ENCODE results near the gene FLT1. TPM values are rescaled to one million over a fixed set of nuclear protein-coding genes. Genes with fewer than 3 reads are reported as not detected.

The FLT1 gene
- total RNA-seq, 1 donor from 2014 or later = 46.0 TPM

DNA sequence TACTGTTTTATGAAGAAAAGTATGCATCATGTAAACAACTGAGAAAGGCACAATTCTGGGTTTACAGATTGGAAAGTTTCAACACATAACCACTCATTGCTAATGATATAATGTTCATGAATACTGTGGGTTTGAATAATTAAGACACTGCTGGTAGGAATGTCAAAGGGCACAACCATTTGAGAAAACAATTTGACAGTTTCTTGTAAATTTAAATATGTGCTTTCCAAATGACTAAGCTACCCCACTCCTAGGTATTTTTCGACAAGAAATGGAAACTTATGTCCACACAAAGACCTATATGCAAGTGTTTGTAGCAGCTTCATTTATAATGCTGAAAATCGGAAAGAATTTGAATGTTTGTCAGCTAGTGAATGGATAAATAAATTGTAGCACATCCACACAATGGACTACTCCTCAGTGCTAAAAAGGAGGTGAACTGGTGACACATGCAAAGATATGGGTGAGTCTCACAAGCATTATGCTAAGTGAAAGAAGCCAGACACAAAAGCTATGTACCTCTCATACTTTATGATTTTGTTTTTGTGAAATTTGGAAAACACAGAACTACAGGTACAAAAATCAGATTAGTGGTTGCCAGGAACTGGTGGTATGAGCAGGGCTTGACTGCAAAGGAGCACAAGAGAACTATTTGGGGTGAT lies 44.8 kb upstream of the FLT1 start:
- TF ChIP-seq, protein P1, sequence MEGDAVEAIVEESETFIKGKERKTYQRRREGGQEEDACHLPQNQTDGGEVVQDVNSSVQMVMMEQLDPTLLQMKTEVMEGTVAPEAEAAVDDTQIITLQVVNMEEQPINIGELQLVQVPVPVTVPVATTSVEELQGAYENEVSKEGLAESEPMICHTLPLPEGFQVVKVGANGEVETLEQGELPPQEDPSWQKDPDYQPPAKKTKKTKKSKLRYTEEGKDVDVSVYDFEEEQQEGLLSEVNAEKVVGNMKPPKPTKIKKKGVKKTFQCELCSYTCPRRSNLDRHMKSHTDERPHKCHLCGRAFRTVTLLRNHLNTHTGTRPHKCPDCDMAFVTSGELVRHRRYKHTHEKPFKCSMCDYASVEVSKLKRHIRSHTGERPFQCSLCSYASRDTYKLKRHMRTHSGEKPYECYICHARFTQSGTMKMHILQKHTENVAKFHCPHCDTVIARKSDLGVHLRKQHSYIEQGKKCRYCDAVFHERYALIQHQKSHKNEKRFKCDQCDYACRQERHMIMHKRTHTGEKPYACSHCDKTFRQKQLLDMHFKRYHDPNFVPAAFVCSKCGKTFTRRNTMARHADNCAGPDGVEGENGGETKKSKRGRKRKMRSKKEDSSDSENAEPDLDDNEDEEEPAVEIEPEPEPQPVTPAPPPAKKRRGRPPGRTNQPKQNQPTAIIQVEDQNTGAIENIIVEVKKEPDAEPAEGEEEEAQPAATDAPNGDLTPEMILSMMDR (IDR thresholded peaks at IDR 0.05) = no peak

DNA sequence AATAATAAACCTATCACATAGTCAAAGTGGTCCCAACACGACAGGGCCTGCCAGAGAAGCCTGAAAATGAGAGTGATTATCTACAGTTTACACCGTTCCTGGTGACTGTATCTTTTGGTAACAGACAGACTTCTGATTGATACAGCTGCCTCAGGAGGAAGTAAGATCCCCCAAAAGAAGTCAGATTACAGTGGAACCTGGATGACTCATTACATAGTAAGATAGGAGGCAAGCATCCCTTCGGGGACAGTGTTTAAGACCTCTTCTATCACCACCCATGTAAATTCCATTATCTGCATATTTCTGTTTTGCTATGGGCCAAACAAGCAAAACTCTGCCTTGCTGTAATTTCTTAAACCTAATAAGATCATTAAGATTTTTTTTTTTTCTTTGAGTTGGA lies 44.0 kb upstream of the FLT1 start:
- DNase-seq (ENCODE audit: low spot score in 2 of 2) = no peak
- TF ChIP-seq, protein P1 (IDR thresholded peaks at IDR 0.05) = no peak
- intact Hi-C loops (cut with DNase I) = no loop called here
- Histone ChIP-seq H3K27me3 (no peaks in the 10 kb centered on the region), H3K36me3 (no peaks in the 10 kb centered on the region), H3K4me1 (no peaks in the 10 kb centered on the region), H3K4me3 (no peak overlapping the region), H3K9me3 (no peaks in the 10 kb centered on the region), H3K27ac (no peak overlapping the region)

More for the DNA sequence above, 44.8 kb upstream of the FLT1 start:
- H3K4me1 ChIP-seq = no peaks in the 10 kb centered on the region
- H3K27ac ChIP-seq = no peak overlapping the region
- intact Hi-C loops (cut with DNase I) = no loop called here
- no peaks in the 10 kb centered on the region for H3K9me3 ChIP-seq
- no peak overlapping the region for H3K4me3 ChIP-seq
- no peaks in the 10 kb centered on the region for H3K27me3 ChIP-seq
- no peak for DNase-seq (ENCODE audit: low spot score in 2 of 2)
- H3K36me3 ChIP-seq = no peaks in the 10 kb centered on the region

DNA sequence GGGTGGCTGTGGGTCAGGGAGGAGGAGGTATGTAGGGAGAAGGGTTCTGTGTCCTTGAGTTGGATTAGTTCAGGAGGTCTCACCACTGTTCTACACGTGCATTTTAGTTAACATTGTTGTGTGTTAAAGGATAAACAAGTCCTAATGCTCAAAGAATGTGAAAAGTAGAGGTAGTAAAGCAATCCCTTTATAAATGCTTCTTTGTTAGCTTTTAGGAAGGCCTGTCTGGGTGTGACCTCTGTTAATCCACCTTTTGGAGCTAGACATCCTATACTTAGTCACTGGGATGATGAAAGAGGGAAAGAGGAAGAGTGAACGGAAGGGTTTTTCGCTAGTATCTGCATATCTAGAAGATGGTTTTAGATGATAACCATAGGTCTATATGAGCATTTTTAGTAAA lies 42.2 kb upstream of the FLT1 start:
- H3K27me3 ChIP-seq = peaks cover 1% of the 10 kb centered on the region
- no peak overlapping the region for H3K4me3 ChIP-seq
- no peaks in the 10 kb centered on the region for H3K9me3 ChIP-seq
- no peak overlapping the region for H3K27ac ChIP-seq
- TF ChIP-seq, protein P1 (IDR thresholded peaks at IDR 0.05) = no peak
- peaks cover 0 to 4% of the 10 kb centered on the region in 2 donors for H3K4me1 ChIP-seq
- intact Hi-C loops (cut with DNase I) = no loop called here
- DNase-seq (ENCODE audit: low spot score in 2 of 2) = no peak
- no peaks in the 10 kb centered on the region for H3K36me3 ChIP-seq

DNA sequence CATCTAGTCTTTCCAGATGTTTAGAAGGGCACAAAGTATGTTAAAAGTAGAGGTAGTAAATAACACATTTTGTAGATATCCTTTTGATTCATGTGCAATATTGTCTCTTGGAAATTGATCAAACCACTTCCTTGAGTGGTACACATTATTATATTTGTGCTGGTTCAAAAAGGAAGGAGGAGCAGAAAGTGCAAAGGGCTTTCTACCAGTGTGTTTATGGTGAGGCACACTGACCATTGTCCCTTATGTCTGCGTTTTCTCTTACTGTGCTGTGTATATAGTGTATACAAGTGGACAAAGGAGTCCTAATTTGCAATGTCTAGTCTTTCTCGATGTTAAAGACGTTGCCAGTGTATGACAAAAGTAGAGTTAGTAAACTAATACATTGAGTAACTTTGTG lies 41.4 kb upstream of the FLT1 start:
- Histone ChIP-seq H3K27ac (no peak overlapping the region), H3K27me3 (peaks cover 7% of the 10 kb centered on the region), H3K9me3 (no peaks in the 10 kb centered on the region), H3K4me1 (peaks cover 4 to 5% of the 10 kb centered on the region in 2 donors), H3K4me3 (no peak overlapping the region), H3K36me3 (no peaks in the 10 kb centered on the region)
- intact Hi-C loops (cut with DNase I) = no loop called here
- DNase-seq (ENCODE audit: low spot score in 2 of 2) = no peak
- TF ChIP-seq, protein P1 (IDR thresholded peaks at IDR 0.05) = no peak

DNA sequence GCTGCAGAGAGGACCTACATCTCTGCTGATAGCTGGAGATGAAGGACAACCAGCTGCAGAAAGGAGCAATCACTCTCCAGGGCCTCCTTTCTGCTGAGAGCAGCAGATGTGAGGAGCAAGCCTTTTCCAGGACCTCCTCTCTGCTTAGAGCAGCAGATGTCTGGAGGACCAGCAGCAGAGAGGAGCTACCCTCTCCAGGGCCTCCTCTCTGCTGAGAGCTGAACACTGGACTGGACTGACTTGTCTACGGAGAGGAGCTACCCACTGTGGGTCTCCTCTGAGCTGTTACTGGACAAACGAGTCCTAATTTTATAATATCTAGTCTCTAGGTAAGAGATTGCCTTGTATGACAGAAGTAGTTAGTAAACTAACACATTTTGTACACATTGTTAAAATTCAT lies 40.8 kb upstream of the FLT1 start:
- H3K4me1 ChIP-seq = peaks cover 5% of the 10 kb centered on the region in 2 donors
- H3K9me3 ChIP-seq = no peaks in the 10 kb centered on the region
- H3K4me3 ChIP-seq = no peak overlapping the region
- no peak overlapping the region for H3K27ac ChIP-seq
- TF ChIP-seq, protein P1 (IDR thresholded peaks at IDR 0.05) = no peak
- DNase-seq (ENCODE audit: low spot score in 2 of 2) = no peak
- H3K36me3 ChIP-seq = no peaks in the 10 kb centered on the region
- intact Hi-C loops (cut with DNase I) = no loop called here
- peaks cover 12% of the 10 kb centered on the region for H3K27me3 ChIP-seq

DNA sequence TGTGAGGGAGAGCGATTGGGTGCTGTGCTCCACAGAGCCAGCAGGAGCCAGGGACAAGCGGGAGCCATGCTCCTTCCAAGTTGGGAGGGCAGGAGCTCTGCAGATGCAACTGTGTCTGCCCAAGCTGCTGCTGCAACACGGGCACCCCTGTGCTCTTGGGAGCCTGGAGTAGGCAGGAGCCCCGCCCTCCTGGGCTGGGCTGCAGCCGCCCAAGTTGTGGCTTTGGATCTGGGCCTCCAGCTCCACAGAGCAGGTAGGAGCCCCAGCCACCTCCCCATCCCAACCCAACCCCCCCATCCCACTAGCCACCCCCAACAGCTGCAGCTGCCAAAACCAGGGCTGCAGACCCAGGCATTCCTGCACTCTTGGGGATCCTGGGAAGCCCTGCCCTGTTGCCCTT lies 39.9 kb upstream of the FLT1 start:
- H3K4me1 ChIP-seq = peaks cover 5% of the 10 kb centered on the region in 2 donors
- DNase-seq (ENCODE audit: low spot score in 2 of 2) = no peak
- peaks cover 12% of the 10 kb centered on the region for H3K27me3 ChIP-seq
- no peak overlapping the region for H3K27ac ChIP-seq
- intact Hi-C loops (cut with DNase I) = no loop called here
- no peak overlapping the region for H3K4me3 ChIP-seq
- TF ChIP-seq, protein P1 (IDR thresholded peaks at IDR 0.05) = no peak
- no peaks in the 10 kb centered on the region for H3K36me3 ChIP-seq
- H3K9me3 ChIP-seq = no peaks in the 10 kb centered on the region

All from ascending aorta (tissue), 2 donors.